ENCODE data around the gene PRKN.

PRKN gene

GRCh38 chr6:161362266-161362665, 1365.3 kb downstream of the PRKN start:
- 97 to 100% methylated on average over 3 to 4 of the region's 7 CpGs for WGBS, 2 experiments (ENCODE audit: insufficient coverage in 2 of 2)
- Histone ChIP-seq H3K9me3 (ENCODE audit: control insufficient read depth, low read length) (peaks cover 14% of the 10 kb centered on the region), H3K4me3 (ENCODE audit: extremely low read depth, insufficient read depth, low read length, poor library complexity, severe bottlenecking) (no peak overlapping the region), H3K27ac (ENCODE audit: low read depth, low read length, severe bottlenecking) (no peak overlapping the region), H3K36me3 (ENCODE audit: control insufficient read depth, insufficient read depth, low read length) (no peaks in the 10 kb centered on the region), H3K4me1 (ENCODE audit: control insufficient read depth, insufficient read depth, low read length, poor library complexity, severe bottlenecking) (no peaks in the 10 kb centered on the region)

- WGBS, 2 experiments (ENCODE audit: insufficient coverage in 2 of 2), result 94 to 95% methylated on average over 9 of the region's 9 CpGs
- no peak overlapping the region for H3K27ac ChIP-seq (ENCODE audit: low read depth, low read length, severe bottlenecking)
- H3K9me3 ChIP-seq (ENCODE audit: control insufficient read depth, low read length), result peaks cover 14% of the 10 kb centered on the region
Measured at GRCh38 chr6:161361529-161361928, 1366.0 kb downstream of the PRKN start.

GRCh38 chr6:161360520-161360919, 1367.0 kb downstream of the PRKN start:
- H3K36me3 ChIP-seq (ENCODE audit: control insufficient read depth, insufficient read depth, low read length), result no peaks in the 10 kb centered on the region
- no peak overlapping the region for H3K27ac ChIP-seq (ENCODE audit: low read depth, low read length, severe bottlenecking)
- no peaks in the 10 kb centered on the region for H3K4me1 ChIP-seq (ENCODE audit: control insufficient read depth, insufficient read depth, low read length, poor library complexity, severe bottlenecking)
- H3K4me3 ChIP-seq (ENCODE audit: extremely low read depth, insufficient read depth, low read length, poor library complexity, severe bottlenecking), result no peak overlapping the region
- 90 to 100% methylated on average over 1 to 2 of the region's 3 CpGs for WGBS, 2 experiments (ENCODE audit: insufficient coverage in 2 of 2)
- H3K9me3 ChIP-seq (ENCODE audit: control insufficient read depth, low read length), result peaks cover 14% of the 10 kb centered on the region

More at GRCh38 chr6:161361529-161361928, 1366.0 kb downstream of the PRKN start:
- H3K4me3 ChIP-seq (ENCODE audit: extremely low read depth, insufficient read depth, low read length, poor library complexity, severe bottlenecking), result no peak overlapping the region
- H3K4me1 ChIP-seq (ENCODE audit: control insufficient read depth, insufficient read depth, low read length, poor library complexity, severe bottlenecking), result no peaks in the 10 kb centered on the region
- H3K36me3 ChIP-seq (ENCODE audit: control insufficient read depth, insufficient read depth, low read length), result no peaks in the 10 kb centered on the region

GRCh38 chr6:161359618-161359945, 1368.0 kb downstream of the PRKN start:
- WGBS, 2 experiments (ENCODE audit: insufficient coverage in 2 of 2), result 86 to 95% methylated on average over 4 of the region's 5 CpGs
- no peaks in the 10 kb centered on the region for H3K36me3 ChIP-seq (ENCODE audit: control insufficient read depth, insufficient read depth, low read length)
- no peak overlapping the region for H3K4me3 ChIP-seq (ENCODE audit: extremely low read depth, insufficient read depth, low read length, poor library complexity, severe bottlenecking)
- no peaks in the 10 kb centered on the region for H3K4me1 ChIP-seq (ENCODE audit: control insufficient read depth, insufficient read depth, low read length, poor library complexity, severe bottlenecking)
- peaks cover 14% of the 10 kb centered on the region for H3K9me3 ChIP-seq (ENCODE audit: control insufficient read depth, low read length)
- no peak overlapping the region for H3K27ac ChIP-seq (ENCODE audit: low read depth, low read length, severe bottlenecking)

- Histone ChIP-seq H3K36me3 (ENCODE audit: control insufficient read depth, insufficient read depth, low read length) (no peaks in the 10 kb centered on the region), H3K4me3 (ENCODE audit: extremely low read depth, insufficient read depth, low read length, poor library complexity, severe bottlenecking) (no peak overlapping the region), H3K27ac (ENCODE audit: low read depth, low read length, severe bottlenecking) (no peak overlapping the region), H3K4me1 (ENCODE audit: control insufficient read depth, insufficient read depth, low read length, poor library complexity, severe bottlenecking) (no peaks in the 10 kb centered on the region), H3K9me3 (ENCODE audit: control insufficient read depth, low read length) (no peaks in the 10 kb centered on the region)
- 86 to 92% methylated on average over 20 to 21 of the region's 21 CpGs for WGBS, 2 experiments (ENCODE audit: insufficient coverage in 2 of 2)
Measured at GRCh38 chr6:161356167-161356854, 1371.3 kb downstream of the PRKN start.

- H3K36me3 ChIP-seq (ENCODE audit: control insufficient read depth, insufficient read depth, low read length), result no peaks in the 10 kb centered on the region
- H3K9me3 ChIP-seq (ENCODE audit: control insufficient read depth, low read length), result no peaks in the 10 kb centered on the region
- H3K4me3 ChIP-seq (ENCODE audit: extremely low read depth, insufficient read depth, low read length, poor library complexity, severe bottlenecking), result no peak overlapping the region
- no peaks in the 10 kb centered on the region for H3K4me1 ChIP-seq (ENCODE audit: control insufficient read depth, insufficient read depth, low read length, poor library complexity, severe bottlenecking)
- H3K27ac ChIP-seq (ENCODE audit: low read depth, low read length, severe bottlenecking), result no peak overlapping the region
- 88 to 95% methylated on average over 8 to 10 of the region's 10 CpGs for WGBS, 2 experiments (ENCODE audit: insufficient coverage in 2 of 2)
Measured at GRCh38 chr6:161355696-161356095, 1371.9 kb downstream of the PRKN start.

- Histone ChIP-seq H3K9me3 (ENCODE audit: control insufficient read depth, low read length) (no peaks in the 10 kb centered on the region), H3K27ac (ENCODE audit: low read depth, low read length, severe bottlenecking) (no peak overlapping the region), H3K4me3 (ENCODE audit: extremely low read depth, insufficient read depth, low read length, poor library complexity, severe bottlenecking) (no peak overlapping the region), H3K36me3 (ENCODE audit: control insufficient read depth, insufficient read depth, low read length) (no peaks in the 10 kb centered on the region), H3K4me1 (ENCODE audit: control insufficient read depth, insufficient read depth, low read length, poor library complexity, severe bottlenecking) (no peaks in the 10 kb centered on the region)
- WGBS, 2 experiments (ENCODE audit: insufficient coverage in 2 of 2), result 98% methylated on average over 11 of the region's 13 CpGs
Measured at GRCh38 chr6:161354956-161355355, 1372.6 kb downstream of the PRKN start.

GRCh38 chr6:161354276-161354840, 1373.2 kb downstream of the PRKN start:
- no peak overlapping the region for H3K4me3 ChIP-seq (ENCODE audit: extremely low read depth, insufficient read depth, low read length, poor library complexity, severe bottlenecking)
- no peaks in the 10 kb centered on the region for H3K9me3 ChIP-seq (ENCODE audit: control insufficient read depth, low read length)
- no peak overlapping the region for H3K27ac ChIP-seq (ENCODE audit: low read depth, low read length, severe bottlenecking)
- WGBS, 2 experiments (ENCODE audit: insufficient coverage in 2 of 2), result 93 to 96% methylated on average over 9 to 11 of the region's 12 CpGs
- no peaks in the 10 kb centered on the region for H3K36me3 ChIP-seq (ENCODE audit: control insufficient read depth, insufficient read depth, low read length)
- H3K4me1 ChIP-seq (ENCODE audit: control insufficient read depth, insufficient read depth, low read length, poor library complexity, severe bottlenecking), result no peaks in the 10 kb centered on the region

- H3K4me3 ChIP-seq (ENCODE audit: extremely low read depth, insufficient read depth, low read length, poor library complexity, severe bottlenecking), result no peak overlapping the region
- no peaks in the 10 kb centered on the region for H3K9me3 ChIP-seq (ENCODE audit: control insufficient read depth, low read length)
- no peaks in the 10 kb centered on the region for H3K36me3 ChIP-seq (ENCODE audit: control insufficient read depth, insufficient read depth, low read length)
- WGBS, 2 experiments (ENCODE audit: insufficient coverage in 2 of 2), result 54 to 61% methylated on average over 6 to 8 of the region's 11 CpGs
- no peaks in the 10 kb centered on the region for H3K4me1 ChIP-seq (ENCODE audit: control insufficient read depth, insufficient read depth, low read length, poor library complexity, severe bottlenecking)
- H3K27ac ChIP-seq (ENCODE audit: low read depth, low read length, severe bottlenecking), result no peak overlapping the region
Measured at GRCh38 chr6:161353208-161353613, 1374.4 kb downstream of the PRKN start.

- Histone ChIP-seq H3K4me3 (ENCODE audit: extremely low read depth, insufficient read depth, low read length, poor library complexity, severe bottlenecking) (no peak overlapping the region), H3K36me3 (ENCODE audit: control insufficient read depth, insufficient read depth, low read length) (no peaks in the 10 kb centered on the region), H3K27ac (ENCODE audit: low read depth, low read length, severe bottlenecking) (no peak overlapping the region), H3K9me3 (ENCODE audit: control insufficient read depth, low read length) (no peaks in the 10 kb centered on the region), H3K4me1 (ENCODE audit: control insufficient read depth, insufficient read depth, low read length, poor library complexity, severe bottlenecking) (no peaks in the 10 kb centered on the region)
- WGBS, 2 experiments (ENCODE audit: insufficient coverage in 2 of 2), result 94 to 100% methylated on average over 1 to 4 of the region's 5 CpGs
Measured at GRCh38 chr6:161351858-161352257, 1375.7 kb downstream of the PRKN start.

GRCh38 chr6:161349886-161350285, 1377.7 kb downstream of the PRKN start:
- Histone ChIP-seq H3K4me3 (ENCODE audit: extremely low read depth, insufficient read depth, low read length, poor library complexity, severe bottlenecking) (no peak overlapping the region), H3K4me1 (ENCODE audit: control insufficient read depth, insufficient read depth, low read length, poor library complexity, severe bottlenecking) (no peaks in the 10 kb centered on the region), H3K36me3 (ENCODE audit: control insufficient read depth, insufficient read depth, low read length) (no peaks in the 10 kb centered on the region), H3K27ac (ENCODE audit: low read depth, low read length, severe bottlenecking) (no peak overlapping the region), H3K9me3 (ENCODE audit: control insufficient read depth, low read length) (no peaks in the 10 kb centered on the region)
- 93 to 97% methylated on average over 17 of the region's 19 CpGs for WGBS, 2 experiments (ENCODE audit: insufficient coverage in 2 of 2)
